Activated T-helper 1 cell treated with Interleukin-2 at 50 U/mL for 16 hours (primary cell): ENCODE measurements around the gene KRABD2.
"Not testable (repeated sequence)": the region's sequence is repeated elsewhere in the genome, so short reads cannot be mapped to it uniquely, and the experiment has no call there.

Experiments used
- DNase-seq: peaks from one replicate; pipeline ENCODE4 v3.0.0-alpha.2; 2020; ENCODE audit warnings: low read depth

The KRABD2 gene

DNA sequence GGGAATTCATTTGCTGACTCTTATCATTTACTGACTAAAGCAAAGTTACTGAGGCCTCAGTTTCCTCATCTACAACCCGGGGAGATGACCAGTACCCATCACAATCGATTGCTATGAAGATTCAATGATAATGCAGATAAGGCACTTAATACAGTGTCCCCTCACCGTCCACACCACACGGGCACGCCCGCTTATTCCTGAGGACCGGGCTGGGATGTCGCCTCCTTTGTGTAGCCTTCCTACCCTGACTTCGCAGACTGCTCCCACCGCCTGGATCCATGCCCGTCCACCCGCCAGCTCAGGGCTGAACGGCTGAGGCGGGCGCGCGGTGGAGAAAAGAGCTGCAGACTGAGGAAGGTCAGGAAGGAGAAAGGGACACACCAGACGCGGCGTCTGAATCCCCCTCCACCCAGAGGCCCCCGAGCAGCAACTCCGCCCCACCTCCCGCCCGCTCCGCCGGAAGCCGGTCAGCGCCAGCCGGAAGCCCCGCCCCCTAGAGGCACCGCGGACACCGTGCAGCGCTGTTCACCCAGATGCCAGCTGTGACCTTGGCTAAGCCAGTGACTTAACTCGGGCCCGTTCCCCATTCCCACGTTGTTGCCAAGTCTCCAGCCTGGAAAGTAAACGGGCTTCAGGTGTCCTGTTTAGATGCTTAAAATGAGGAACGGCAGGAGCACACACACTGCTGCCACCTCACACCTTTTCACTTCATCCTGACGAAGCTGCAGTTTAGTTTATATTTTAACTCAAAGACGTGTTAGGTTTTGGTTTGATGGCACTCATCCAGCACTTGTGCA lies at the start of gene KRABD2:
Gene KRABD2, minus strand, starts transcription at position 434 of the 797 bp plus-strand sequence.
- DNase-seq: peak; percentile 85

DNA sequence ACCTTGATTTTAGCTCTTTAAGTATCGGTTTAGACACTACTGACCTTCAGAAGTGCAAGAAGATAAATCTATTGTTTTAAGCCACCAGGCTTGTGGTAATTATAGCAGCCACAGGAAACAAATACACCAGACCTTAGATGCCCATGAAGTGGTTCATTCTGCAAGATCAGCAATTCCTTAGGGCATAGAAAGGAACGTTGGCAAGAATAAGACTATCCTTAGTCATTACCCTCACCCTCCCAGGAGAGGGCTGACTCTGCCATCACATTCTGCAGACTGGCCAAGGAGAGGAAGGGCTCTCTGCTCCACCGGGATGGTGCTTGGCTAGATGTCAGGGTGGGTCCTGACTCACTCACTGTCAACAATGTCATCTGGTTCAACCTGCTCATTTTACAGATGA lies 45.1 kb upstream of the KRABD2 start:
- DNase-seq: no peak

DNA sequence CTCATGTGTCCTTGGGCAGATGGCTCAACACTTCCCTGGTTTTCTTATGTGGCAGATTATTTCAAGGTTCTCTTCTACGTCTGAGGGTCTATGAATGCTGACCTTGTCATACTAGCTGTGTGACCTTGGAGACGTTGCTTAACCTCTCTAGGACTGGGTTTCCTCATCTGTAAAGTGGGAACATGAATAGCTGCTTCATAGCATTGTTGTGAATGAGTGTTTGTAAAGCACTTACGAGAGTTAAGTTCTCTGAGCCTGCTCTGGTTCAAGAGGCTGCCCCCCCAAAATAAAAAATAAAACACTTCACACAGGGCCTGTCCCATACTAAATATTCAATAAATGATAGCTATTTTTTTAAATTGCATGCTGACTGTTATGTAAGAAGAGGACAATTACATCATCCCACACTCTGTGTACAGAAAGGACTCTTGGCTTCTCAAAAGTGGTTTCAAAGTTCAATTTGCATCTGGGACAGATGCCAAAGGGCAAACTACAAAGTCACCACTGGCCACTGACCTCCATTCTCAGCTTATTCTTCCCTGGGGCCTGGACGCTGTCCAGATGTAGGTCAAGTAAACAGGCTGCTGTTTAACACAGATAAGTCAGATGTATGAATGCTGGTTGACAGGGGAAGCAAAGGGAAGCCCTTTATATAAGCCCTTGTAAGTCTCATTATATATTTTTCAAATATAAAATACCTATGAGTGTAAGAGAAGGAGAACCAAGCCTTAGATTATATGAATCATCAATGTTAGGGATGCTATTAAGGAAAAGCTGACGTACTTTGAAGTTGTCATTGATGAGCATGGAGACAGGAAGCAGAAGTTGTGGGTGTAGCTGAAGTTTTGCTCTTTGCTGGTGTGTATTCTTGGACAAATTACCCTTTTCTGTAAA lies 43.8 kb upstream of the KRABD2 start:
- DNase-seq: no peak

DNA sequence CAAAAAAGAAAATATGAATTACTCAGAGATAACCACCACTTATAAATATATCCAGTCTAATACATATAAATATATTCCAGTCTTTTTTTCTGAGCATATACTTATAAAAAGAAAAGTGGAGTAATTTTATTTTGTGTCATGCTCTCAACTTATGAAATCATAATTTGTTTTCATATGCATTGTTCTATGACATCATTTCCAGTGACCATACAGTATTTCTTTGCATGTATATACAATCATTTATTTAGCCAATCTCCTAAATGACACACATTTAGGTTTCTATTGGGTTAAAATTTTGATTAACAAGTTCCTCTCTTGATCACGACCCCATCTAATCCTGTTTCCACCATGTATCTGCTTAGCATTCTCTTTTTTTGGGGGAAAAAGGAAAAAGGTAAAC lies 42.8 kb upstream of the KRABD2 start:
- no peak for DNase-seq

DNA sequence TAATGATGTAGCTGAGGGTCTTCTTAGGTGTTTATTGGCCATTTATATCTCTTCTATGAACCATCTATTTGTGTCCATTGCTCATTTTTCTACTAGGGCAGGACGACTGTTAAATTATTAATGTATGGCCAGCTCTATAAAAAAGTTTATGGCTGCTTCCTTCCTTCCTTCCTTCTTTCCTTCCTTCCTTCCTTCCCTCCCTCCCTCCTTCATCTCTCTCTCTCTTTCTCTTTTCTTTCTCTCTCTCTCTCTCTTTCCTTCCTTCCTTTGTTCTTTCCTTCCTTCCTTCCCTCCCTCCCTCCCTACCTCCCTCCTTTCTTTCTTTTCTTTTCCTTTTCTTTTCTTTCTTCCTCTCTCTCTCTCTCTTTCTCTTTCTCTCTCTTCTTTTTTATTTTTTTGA lies 42.0 kb upstream of the KRABD2 start:
- DNase-seq: no peak

DNA sequence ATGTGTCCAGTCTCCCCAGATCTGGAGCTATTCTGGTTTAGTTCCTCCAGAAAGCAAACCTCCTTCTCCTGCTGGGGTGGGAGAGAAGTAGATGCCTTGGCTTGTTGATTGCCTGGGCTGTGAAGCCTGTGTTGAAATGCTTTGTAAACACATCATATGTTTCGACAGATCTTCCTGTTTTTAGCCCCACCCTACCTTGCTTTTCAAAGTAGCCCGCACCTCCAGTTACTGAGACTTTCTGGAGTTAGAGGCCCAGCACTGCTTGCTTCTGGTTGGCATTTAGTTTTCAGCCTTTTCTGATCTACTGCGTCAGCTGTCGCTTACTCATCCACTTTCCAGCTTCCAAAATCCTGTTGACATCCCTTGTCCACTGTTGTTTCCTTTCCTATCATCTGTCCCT lies 41.3 kb upstream of the KRABD2 start:
- no peak for DNase-seq

DNA sequence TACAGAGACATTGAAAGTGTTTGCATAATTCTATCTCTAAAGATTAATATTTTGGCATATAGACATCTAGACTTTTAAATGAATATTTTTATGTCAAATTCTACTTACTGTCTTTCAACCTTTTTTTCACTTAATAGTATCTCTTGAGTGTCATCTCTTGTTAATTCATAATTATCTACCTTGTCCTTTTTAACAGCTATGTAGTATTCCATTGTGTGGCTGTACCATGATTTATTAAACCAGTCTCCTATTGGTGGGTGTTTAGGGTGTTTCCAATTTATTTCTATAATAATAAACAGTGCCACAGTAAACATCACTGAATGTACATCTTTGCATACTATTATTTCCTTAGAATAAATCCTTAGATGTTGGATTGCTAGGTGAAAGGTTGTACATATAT lies 37.4 kb upstream of the KRABD2 start:
- DNase-seq: no peak

DNA sequence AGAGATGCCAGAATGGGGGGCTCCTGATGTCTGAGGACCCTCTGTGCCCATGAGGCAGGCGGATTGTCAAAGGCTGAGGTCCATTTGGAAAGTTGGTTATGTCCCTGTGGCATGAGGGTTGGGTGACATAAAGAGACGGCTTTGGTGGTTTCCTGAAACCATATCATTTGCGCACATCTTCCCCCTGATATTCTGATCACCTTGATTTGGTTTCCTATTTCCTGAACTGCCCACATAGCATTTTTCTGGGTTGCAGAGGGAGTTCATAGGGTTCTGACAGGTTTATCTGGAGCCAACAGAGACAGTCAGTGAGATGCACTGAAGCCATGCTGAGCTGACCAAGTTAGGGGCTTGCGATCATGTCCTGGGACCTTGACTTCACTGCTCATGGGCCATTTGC lies 36.8 kb upstream of the KRABD2 start:
- no peak for DNase-seq

DNA sequence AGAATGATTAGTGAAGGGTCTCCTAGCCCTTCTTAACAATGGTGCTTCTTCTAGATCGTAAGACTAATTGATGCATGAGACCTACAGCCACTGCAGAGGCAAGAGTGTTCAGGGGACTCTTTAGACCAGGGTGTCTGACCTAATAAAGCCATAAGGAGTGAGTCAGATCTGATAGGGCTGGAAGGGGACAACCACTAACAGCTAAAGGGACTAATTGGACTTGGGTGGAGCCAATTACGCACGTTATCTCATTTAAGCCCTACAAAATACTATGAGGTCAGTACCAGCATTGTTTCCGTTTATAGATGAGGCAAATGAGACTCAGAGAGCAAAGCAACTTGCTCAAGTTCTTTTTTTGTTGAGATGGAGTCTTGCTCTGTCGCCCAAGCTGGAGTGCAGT lies 35.6 kb upstream of the KRABD2 start:
- no peak for DNase-seq

DNA sequence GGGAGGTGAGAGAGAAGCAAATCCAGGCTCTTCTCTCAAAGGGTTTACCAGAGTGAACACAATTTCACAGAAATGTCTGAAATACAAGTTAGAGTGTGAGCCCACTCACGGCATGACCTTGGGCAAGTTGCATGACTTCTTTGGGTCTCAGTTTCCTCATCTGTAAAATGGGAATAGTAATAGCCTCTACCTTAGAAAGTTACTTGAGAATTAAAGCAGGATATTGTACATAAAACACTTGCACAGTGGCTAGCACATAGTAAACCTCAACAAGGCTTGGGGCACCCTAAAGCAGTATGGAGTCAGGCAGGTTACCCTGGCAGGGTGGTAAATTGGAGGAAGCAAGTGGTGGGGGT lies 34.4 kb upstream of the KRABD2 start:
- DNase-seq: no peak

DNA sequence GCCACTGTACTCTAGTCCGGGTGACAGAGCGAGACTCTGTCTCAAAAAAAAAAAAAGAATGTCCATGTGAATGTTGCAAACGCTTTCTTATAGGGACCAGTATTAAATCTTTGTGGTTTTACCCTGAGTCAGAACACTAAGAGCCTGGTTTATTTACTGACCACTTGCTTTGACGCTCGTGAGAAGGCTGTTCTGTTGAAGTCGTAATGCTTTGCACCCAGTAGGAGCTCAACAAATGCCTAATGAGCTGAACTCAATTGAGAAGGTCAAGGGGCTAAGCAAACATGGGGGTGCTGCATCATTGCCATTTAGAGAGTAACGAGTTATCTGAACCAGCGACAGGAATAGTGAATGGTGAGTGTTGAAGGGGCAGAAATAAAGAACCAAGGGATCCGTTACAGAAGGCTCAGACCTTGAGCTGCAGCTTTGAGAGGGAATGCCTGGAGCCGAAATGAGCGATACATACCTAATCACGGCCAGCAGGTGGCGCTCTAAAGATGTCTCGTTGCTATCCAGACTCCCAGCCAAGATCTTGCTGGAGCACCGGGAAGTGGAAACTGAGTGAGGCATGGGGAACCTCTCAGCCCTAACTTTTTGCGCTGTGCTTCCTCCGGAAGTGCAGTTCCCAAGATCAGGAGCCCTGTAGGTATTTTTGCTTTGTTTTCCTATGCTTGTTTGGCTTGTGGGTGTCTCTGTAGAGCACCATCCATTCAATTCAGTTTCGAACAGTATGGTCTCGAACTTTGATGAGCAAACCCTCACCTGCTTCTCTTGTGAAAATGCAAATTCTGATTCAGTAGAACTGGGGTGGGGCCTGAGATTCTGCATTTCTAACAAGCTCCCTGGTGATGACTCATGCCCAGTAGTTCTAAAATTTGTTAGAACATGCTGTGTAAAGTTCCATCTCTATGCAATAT lies 33.7 kb upstream of the KRABD2 start:
- peak; percentile 65 for DNase-seq

DNA sequence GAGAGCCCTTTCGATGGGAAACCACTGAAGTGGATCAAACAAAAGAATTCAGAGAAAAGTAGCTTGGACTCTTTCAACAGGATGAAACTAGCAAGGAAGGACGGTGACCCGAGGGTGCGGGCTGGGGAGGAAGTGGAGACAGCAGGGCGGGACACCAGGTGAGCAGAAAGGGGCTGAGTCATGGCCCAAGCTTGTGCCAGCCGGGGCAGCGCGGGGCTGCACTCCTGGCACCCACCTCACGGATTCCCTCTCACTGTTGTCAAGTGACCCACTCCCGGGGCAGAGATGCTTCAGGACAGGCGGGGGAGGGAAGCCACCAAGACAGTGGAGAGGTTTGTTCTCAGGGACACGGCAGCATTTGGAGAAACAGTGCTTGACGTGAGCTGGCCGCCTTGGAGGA lies 31.9 kb upstream of the KRABD2 start:
- DNase-seq: no peak

DNA sequence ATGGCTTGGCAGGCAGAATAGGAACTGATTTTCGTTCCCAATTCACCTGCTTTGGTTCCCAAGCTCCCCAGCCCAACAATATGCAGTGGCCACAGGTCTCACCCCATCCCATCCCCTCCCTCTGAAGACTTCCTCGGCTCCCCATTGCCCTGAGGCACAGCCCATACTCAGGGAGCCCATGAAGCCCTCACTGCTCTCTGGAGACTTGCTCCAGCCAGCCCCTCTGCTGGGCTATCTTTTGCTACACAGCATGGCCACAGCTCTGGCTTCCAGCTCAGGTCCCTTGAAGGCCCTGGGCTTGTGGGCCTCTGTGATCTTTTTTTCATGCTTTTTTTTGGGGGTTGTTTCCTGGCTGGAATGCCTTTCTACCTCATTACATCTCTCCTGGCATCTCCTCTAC lies 29.7 kb upstream of the KRABD2 start:
- DNase-seq: no peak

DNA sequence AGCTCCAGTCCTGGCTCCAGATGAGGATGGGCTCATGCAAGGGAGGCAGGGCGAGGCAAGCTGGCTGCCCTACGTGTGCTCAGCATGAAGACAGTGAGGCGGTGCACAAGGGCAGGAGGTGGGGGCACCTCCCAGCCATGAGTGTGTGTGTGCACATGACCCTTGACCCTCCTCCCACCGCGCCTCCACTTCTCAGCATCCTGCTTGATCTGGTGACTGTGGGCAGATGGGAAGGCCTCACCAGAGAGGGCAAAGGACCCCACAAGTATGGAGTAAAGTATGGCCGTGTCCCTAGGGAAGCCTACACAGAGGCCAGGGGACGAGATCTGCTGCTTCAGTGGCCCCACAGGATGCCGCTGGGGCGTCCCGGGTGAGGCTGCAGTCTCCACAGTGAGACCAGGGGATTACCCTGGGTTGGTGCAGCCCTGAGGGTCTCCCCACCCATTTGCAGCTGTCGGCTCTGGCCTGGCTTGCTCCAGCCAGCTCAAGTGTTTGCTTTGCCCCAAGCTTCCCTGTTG lies 29.1 kb upstream of the KRABD2 start:
- DNase-seq: no peak

DNA sequence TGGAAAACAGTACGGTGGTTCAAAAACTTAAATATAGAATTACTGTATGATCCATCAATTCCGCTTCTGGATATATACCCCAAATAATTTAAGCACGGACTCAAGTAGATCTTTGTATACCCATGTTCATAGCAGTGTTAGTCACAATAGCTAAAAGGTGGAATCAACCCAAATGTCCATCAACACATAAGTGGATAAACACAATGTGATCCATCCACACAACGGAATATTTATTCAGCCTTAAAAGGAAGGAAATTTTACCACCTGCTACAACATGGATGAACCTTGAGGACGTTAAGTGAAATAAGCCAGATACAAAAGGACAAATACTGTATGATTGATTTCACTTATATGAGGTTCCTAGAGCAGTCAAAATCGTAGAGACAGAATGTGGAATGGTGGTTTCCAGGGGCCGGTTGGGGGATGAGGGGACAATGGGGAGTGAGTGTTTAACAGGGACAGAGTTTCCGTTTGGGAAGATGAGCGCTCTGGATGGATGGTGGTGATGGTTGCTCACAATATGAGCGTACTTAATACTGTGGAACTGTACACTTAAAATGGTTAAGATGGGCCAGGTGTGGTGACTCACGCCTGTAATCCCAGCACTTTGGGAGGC lies 26.5 kb upstream of the KRABD2 start:
- no peak for DNase-seq

DNA sequence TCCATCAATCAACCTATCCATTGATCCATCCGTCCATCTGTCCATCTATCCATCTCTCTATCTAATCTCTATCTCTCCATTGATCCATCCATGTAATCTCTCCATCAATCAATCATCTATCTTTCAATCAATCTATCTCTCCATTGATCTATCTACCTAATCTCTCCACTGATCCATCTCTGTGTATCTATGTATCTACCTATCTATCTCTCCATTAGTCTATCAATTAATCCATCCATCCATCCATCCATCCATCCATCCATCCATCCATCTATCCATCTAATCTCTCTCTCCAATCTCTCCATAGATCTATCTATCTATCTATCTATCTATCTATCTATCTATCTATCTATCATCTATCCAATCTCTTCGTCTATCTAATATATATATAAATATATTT lies 24.6 kb upstream of the KRABD2 start:
- no peak for DNase-seq

DNA sequence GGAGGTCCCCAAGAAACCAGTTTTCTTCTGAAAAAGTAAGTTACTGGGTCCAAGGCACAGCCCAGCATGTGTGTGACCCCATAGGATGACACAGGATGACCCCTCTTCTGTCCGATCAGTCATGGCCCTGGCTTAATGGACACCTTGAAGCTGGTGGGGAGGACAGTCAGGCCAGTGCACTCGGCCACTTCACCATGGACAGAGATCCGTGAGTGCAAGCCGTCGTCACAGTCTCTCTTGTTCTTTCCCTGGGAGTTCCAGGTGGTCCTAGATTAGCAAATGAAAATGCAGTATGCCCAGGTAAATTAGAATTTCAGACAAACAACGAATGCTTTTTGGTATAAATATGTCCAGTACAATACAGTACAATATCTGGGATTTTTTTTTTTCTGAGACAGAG lies 22.5 kb upstream of the KRABD2 start:
- no peak for DNase-seq

DNA sequence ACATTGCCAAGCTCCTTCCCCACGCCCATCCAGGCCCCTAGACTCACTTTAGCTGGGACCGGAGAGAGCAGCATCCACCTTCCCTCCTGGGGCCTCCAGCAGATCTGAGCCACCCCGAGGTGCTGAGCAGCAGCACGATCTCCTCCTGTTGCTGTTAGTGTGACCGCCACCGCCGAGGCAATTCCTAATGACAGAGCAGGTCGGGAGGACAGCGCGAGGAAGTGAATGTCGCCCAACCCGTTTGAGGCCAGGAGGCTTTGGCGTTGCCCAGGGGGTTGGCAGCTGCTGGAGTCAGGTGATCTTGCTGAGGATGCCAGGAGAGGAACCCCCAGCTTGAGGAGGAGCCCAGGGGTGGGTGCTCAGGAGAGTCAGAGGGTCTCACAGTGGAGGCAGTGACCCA lies 21.1 kb upstream of the KRABD2 start, which contains the start of gene RNF222:
Gene RNF222, minus strand, starts transcription at position 192 of the 400 bp plus-strand sequence. CDS start 4,366 bp downstream, outside the sequence.
- DNase-seq: no peak

DNA sequence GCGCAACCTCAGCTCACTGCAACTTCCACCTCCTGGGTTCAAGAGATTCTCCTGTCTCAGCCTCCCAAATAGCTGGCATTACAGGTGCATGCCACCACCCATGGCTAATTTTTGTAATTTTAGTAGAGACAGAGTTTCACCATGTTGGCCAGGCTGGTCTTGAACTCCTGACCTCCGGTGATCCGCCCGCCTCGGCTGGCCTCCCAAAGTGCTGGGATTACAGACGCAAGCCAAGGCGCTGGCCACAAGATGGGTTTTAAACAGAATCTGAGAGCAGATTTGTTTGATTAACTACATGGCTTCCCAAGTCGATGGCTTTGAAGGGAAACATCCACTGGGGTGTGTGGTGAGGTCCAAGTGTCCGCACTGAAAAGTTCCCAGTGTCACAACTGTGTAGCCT lies 18.0 kb upstream of the KRABD2 start:
- not testable (repeated sequence) for DNase-seq

DNA sequence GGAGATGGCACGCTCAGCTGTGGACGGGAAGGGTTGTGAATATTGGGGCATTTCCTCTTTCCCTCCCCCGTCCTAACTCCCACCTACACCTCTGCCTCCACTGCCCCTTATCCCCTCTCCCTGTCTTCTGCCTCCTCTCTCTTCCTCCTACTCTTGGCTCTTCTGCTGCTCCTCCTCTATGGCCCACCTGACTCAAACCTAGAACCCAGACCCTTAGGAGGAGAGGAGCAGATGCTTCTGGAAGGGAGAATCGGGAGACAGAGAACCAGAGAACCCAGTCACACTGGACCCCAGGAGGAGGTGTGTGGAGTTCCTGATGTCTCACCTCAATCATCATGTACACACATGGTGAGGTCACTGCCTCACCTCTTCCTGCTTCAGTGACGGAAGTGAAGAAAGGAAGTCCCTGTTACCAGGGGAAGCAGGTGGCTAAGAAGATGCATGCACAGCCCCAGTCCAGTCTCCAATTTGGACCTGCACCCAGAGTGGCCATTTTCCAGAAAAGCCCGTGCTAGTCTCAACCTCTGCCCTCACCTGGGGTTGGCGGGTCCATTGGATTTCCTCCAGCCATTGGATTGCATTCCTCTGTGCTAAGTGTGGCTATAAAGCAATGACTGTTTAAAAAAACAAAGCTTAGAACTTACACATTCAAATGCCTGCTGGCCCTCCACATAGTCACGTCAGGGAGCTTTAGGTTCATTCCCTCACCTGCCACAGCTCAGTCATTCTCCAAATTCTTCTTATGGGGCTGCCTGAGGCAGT lies 17.1 kb upstream of the KRABD2 start:
- no peak for DNase-seq
